Activated naive CD8-positive, alpha-beta T cell treated with anti-CD3 and anti-CD28 coated beads, Interleukin-2, amount 50 U/mL, for 24 hours (primary cell): Measurements from ENCODE around the gene SLC24A3.
"Not testable (repeated sequence)": the region's sequence is repeated elsewhere in the genome, so short reads cannot be mapped to it uniquely, and the experiment has no call there.

Source experiments
- ATAC-seq: fragments of 150-1000 bp; cut with Tn5 transposase; one replicate; pipeline ENCODE4 v1.10.0; 2021
- DNase-seq: peaks from one replicate; pipeline ENCODE4 v3.0.0; 2021
- H3K27ac Mint-ChIP-seq: one replicate; pipeline ENCODE4 v1.8.0; 2021; ENCODE audit warnings: mild to moderate bottlenecking, mixed read lengths
- H3K27me3 Mint-ChIP-seq: one replicate; pipeline ENCODE4 v1.8.0; 2021; ENCODE audit warnings: mixed read lengths
- H3K36me3 Mint-ChIP-seq: one replicate; pipeline ENCODE4 v1.8.0; 2021; ENCODE audit warnings: low read depth, mixed read lengths
- H3K4me1 Mint-ChIP-seq: one replicate; pipeline ENCODE4 v1.8.0; 2021; ENCODE audit warnings: mixed read lengths
- H3K4me3 Mint-ChIP-seq: one replicate; pipeline ENCODE4 v1.8.0; 2021; ENCODE audit warnings: mild to moderate bottlenecking, moderate library complexity, mixed read lengths
- H3K9me3 Mint-ChIP-seq: one replicate; pipeline ENCODE4 v1.8.0; 2021; ENCODE audit warnings: mixed read lengths

Gene SLC24A3

GRCh38 chr20:19750907-19751636 lies 538.6 kb downstream of the SLC24A3 start:
- DNase-seq = no peak
- no peaks in the 10 kb centered on the region for H3K4me1 Mint-ChIP-seq

GRCh38 chr20:19754201-19754600 lies 541.8 kb downstream of the SLC24A3 start:
- H3K36me3 Mint-ChIP-seq, H3K27ac Mint-ChIP-seq, ATAC-seq, DNase-seq, H3K9me3 Mint-ChIP-seq, H3K4me3 Mint-ChIP-seq, H3K4me1 Mint-ChIP-seq: not testable (repeated sequence)
- peaks cover 41% of the 10 kb centered on the region for H3K27me3 Mint-ChIP-seq

More at GRCh38 chr20:19750907-19751636, 538.6 kb downstream of the SLC24A3 start:
- no peak overlapping the region for H3K27ac Mint-ChIP-seq
- no peak for ATAC-seq
- peaks cover 20% of the 10 kb centered on the region for H3K27me3 Mint-ChIP-seq
- H3K9me3 Mint-ChIP-seq = no peaks in the 10 kb centered on the region
- no peaks in the 10 kb centered on the region for H3K36me3 Mint-ChIP-seq
- H3K4me3 Mint-ChIP-seq = no peak overlapping the region

- no peaks in the 10 kb centered on the region for H3K36me3 Mint-ChIP-seq
- no peak overlapping the region for H3K4me3 Mint-ChIP-seq
- H3K27me3 Mint-ChIP-seq = peaks cover 45% of the 10 kb centered on the region
Observed at GRCh38 chr20:19756761-19757486, 544.5 kb downstream of the SLC24A3 start.

GRCh38 chr20:19757487-19758132 lies 545.2 kb downstream of the SLC24A3 start:
- Mint-ChIP-seq H3K27me3 (peaks cover 49% of the 10 kb centered on the region), H3K4me3 (peak overlapping the region; percentile 48), H3K4me1 (peaks cover 2% of the 10 kb centered on the region), H3K9me3 (no peaks in the 10 kb centered on the region), H3K36me3 (no peaks in the 10 kb centered on the region), H3K27ac (no peak overlapping the region)
- DNase-seq (no peak), ATAC-seq (no peak)

More at GRCh38 chr20:19756761-19757486, 544.5 kb downstream of the SLC24A3 start:
- no peak for DNase-seq
- no peaks in the 10 kb centered on the region for H3K9me3 Mint-ChIP-seq
- no peak overlapping the region for H3K27ac Mint-ChIP-seq
- no peak for ATAC-seq
- H3K4me1 Mint-ChIP-seq = peaks cover 2% of the 10 kb centered on the region

- Mint-ChIP-seq H3K27me3 (peaks cover 49% of the 10 kb centered on the region), H3K4me3 (peak within 1 kb of the TSS; percentile 48), H3K9me3 (no peaks in the 10 kb centered on the region), H3K27ac (no peak within 1 kb of the TSS), H3K36me3 (no peaks in the 10 kb centered on the region), H3K4me1 (peaks cover 2% of the 10 kb centered on the region)
- no peak for DNase-seq
- ATAC-seq = peak; percentile 10
Observed at GRCh38 chr20:19758133-19758500, 545.7 kb downstream of the SLC24A3 start, which contains the start of gene RIN2. TSS of gene RIN2 (plus strand) at chr20:19758258. CDS start at chr20:19889602, 131,344 bp downstream.

GRCh38 chr20:19758501-19759331 lies 546.3 kb downstream of the SLC24A3 start:
- H3K36me3 Mint-ChIP-seq = no peaks in the 10 kb centered on the region
- H3K27ac Mint-ChIP-seq = no peak overlapping the region
- ATAC-seq = peak; percentile 43
- no peak overlapping the region for H3K4me3 Mint-ChIP-seq
- DNase-seq = no peak
- no peaks in the 10 kb centered on the region for H3K9me3 Mint-ChIP-seq
- H3K27me3 Mint-ChIP-seq = peaks cover 48% of the 10 kb centered on the region
- H3K4me1 Mint-ChIP-seq = peaks cover 2% of the 10 kb centered on the region

GRCh38 chr20:19760371-19760721 lies 547.9 kb downstream of the SLC24A3 start:
- H3K27ac Mint-ChIP-seq = no peak overlapping the region
- no peaks in the 10 kb centered on the region for H3K9me3 Mint-ChIP-seq
- peaks cover 43% of the 10 kb centered on the region for H3K27me3 Mint-ChIP-seq
- no peaks in the 10 kb centered on the region for H3K36me3 Mint-ChIP-seq
- H3K4me1 Mint-ChIP-seq = peaks cover 2% of the 10 kb centered on the region
- ATAC-seq (no peak), DNase-seq (no peak)
- no peak overlapping the region for H3K4me3 Mint-ChIP-seq

GRCh38 chr20:19761326-19761725 lies 548.9 kb downstream of the SLC24A3 start:
- H3K4me1 Mint-ChIP-seq = peaks cover 2% of the 10 kb centered on the region
- no peaks in the 10 kb centered on the region for H3K36me3 Mint-ChIP-seq
- H3K27ac Mint-ChIP-seq = no peak overlapping the region
- H3K27me3 Mint-ChIP-seq = peaks cover 41% of the 10 kb centered on the region
- H3K9me3 Mint-ChIP-seq = no peaks in the 10 kb centered on the region
- ATAC-seq (no peak), DNase-seq (no peak)
- H3K4me3 Mint-ChIP-seq = no peak overlapping the region

GRCh38 chr20:19761841-19762240 lies 549.4 kb downstream of the SLC24A3 start:
- H3K4me1 Mint-ChIP-seq = peaks cover 2% of the 10 kb centered on the region
- DNase-seq = no peak
- no peaks in the 10 kb centered on the region for H3K36me3 Mint-ChIP-seq
- H3K27ac Mint-ChIP-seq = no peak overlapping the region
- peaks cover 38% of the 10 kb centered on the region for H3K27me3 Mint-ChIP-seq
- no peak overlapping the region for H3K4me3 Mint-ChIP-seq
- no peak for ATAC-seq
- no peaks in the 10 kb centered on the region for H3K9me3 Mint-ChIP-seq

- DNase-seq (no peak), ATAC-seq (no peak)
- Mint-ChIP-seq H3K4me3 (no peak overlapping the region), H3K36me3 (no peaks in the 10 kb centered on the region), H3K27ac (no peak overlapping the region), H3K9me3 (no peaks in the 10 kb centered on the region), H3K27me3 (peaks cover 32% of the 10 kb centered on the region), H3K4me1 (no peaks in the 10 kb centered on the region)
Observed at GRCh38 chr20:19764207-19764606, 551.8 kb downstream of the SLC24A3 start.

- Mint-ChIP-seq H3K9me3 (no peaks in the 10 kb centered on the region), H3K4me1 (no peaks in the 10 kb centered on the region), H3K27me3 (peaks cover 28% of the 10 kb centered on the region), H3K36me3 (no peaks in the 10 kb centered on the region), H3K27ac (no peak overlapping the region), H3K4me3 (no peak overlapping the region)
- no peak for DNase-seq
- no peak for ATAC-seq
Observed at GRCh38 chr20:19765266-19765665, 552.8 kb downstream of the SLC24A3 start.

GRCh38 chr20:19765913-19766312 lies 553.5 kb downstream of the SLC24A3 start:
- Mint-ChIP-seq H3K4me3 (no peak overlapping the region), H3K4me1 (no peaks in the 10 kb centered on the region), H3K27me3 (peaks cover 23% of the 10 kb centered on the region), H3K36me3 (no peaks in the 10 kb centered on the region), H3K9me3 (no peaks in the 10 kb centered on the region), H3K27ac (no peak overlapping the region)
- no peak for DNase-seq
- ATAC-seq = no peak

- H3K36me3 Mint-ChIP-seq = no peaks in the 10 kb centered on the region
- H3K4me3 Mint-ChIP-seq = no peak overlapping the region
- peaks cover 22% of the 10 kb centered on the region for H3K27me3 Mint-ChIP-seq
- DNase-seq (no peak), ATAC-seq (no peak)
- H3K27ac Mint-ChIP-seq = no peak overlapping the region
- H3K4me1 Mint-ChIP-seq = no peaks in the 10 kb centered on the region
- H3K9me3 Mint-ChIP-seq = no peaks in the 10 kb centered on the region
Observed at GRCh38 chr20:19767070-19767469, 554.6 kb downstream of the SLC24A3 start.

GRCh38 chr20:19768325-19768842 lies 555.9 kb downstream of the SLC24A3 start:
- Mint-ChIP-seq H3K36me3 (no peaks in the 10 kb centered on the region), H3K9me3 (no peaks in the 10 kb centered on the region), H3K27me3 (peaks cover 18% of the 10 kb centered on the region), H3K4me3 (no peak overlapping the region), H3K4me1 (no peaks in the 10 kb centered on the region), H3K27ac (no peak overlapping the region)
- ATAC-seq (no peak), DNase-seq (no peak)
